GM18505 (cell line): Measurements from ENCODE around the gene HSD17B14.
"Not testable (repeated sequence)": the region's sequence is repeated elsewhere in the genome, so short reads cannot be mapped to it uniquely, and the experiment has no call there.

Experiments
- ATAC-seq: cut with Tn5 transposase; IDR thresholded peaks from one replicate; pipeline ENCODE4 v1.9.1; 2021; ENCODE audit not compliant: unreplicated experiment
- POLR2A ChIP-seq: IDR thresholded peaks from 4 replicates; pipeline ENCODE4 v1.6.1; 2011; ENCODE audit warnings: borderline replicate concordance; ENCODE audit not compliant: insufficient read depth, insufficient read length; ENCODE audit errors: extremely low read depth

The HSD17B14 gene

GRCh38 chr19:48872884-48873475, 36.7 kb upstream of the HSD17B14 start:
- ATAC-seq: no peak
- no peak for TF ChIP-seq POLR2A

GRCh38 chr19:48872182-48872883, 36.0 kb upstream of the HSD17B14 start, which contains the start of gene PPP1R15A:
Gene PPP1R15A (plus strand): TSS chr19:48872421. CDS start chr19:48873234, 813 bp downstream.
- peak; percentile 100 for TF ChIP-seq POLR2A
- ATAC-seq: peak; percentile 44

- ATAC-seq: not testable (repeated sequence)
Measured at GRCh38 chr19:48871471-48872181, 35.3 kb upstream of the HSD17B14 start.

- TF ChIP-seq POLR2A: no peak
- no peak for ATAC-seq
Measured at GRCh38 chr19:48870048-48870447, 33.8 kb upstream of the HSD17B14 start.

- no peak for TF ChIP-seq POLR2A
- ATAC-seq: no peak
Measured at GRCh38 chr19:48868114-48868886, 32.0 kb upstream of the HSD17B14 start, which contains the start of gene PLEKHA4. Gene PLEKHA4 (minus strand): TSS chr19:48868617. CDS start chr19:48867620, 997 bp downstream.

- no peak for TF ChIP-seq POLR2A
- no peak for ATAC-seq
Measured at GRCh38 chr19:48867746-48868113, 31.4 kb upstream of the HSD17B14 start.

- no peak for TF ChIP-seq POLR2A
- ATAC-seq: no peak
Measured at GRCh38 chr19:48867123-48867745, 30.9 kb upstream of the HSD17B14 start.

- no peak for TF ChIP-seq POLR2A
- no peak for ATAC-seq
Measured at GRCh38 chr19:48866692-48867091, 30.4 kb upstream of the HSD17B14 start.

GRCh38 chr19:48862827-48863226, 26.5 kb upstream of the HSD17B14 start:
- TF ChIP-seq POLR2A: no peak
- ATAC-seq: no peak

GRCh38 chr19:48861313-48861712, 25.0 kb upstream of the HSD17B14 start:
- no peak for ATAC-seq
- TF ChIP-seq POLR2A: no peak

- no peak for TF ChIP-seq POLR2A
- ATAC-seq: no peak
Measured at GRCh38 chr19:48859711-48860572, 23.7 kb upstream of the HSD17B14 start.
